HG02759 (cell line): ENCODE data around the gene RHBDD1.
"Not testable (repeated sequence)": the region's sequence is repeated elsewhere in the genome, so short reads cannot be mapped to it uniquely, and the experiment has no call there.

Experiments used
- ATAC-seq: cut with Tn5 transposase; IDR thresholded peaks from one replicate; pipeline ENCODE4 v1.9.1; 2021; ENCODE audit warnings: mild to moderate bottlenecking, moderate library complexity; ENCODE audit not compliant: unreplicated experiment

RHBDD1 gene

DNA sequence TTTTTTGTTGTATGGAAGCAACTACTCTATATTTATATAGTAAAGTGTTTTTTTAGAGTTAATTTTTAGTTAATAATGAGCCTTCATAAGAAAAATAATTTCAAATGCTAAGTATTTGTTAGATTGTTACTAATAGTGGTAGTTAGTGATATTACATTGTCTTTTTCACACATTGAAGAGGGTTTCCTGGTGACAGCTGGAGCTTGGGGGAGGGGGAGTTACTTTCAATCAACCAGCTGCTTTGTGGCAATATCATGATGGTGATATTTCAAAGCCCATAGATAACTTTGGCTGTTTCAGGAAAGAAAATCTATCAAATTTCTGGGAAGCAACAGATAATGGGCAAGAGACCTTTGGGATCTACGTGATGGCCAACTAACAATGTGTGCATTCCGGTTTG is 4.1 kb downstream of the RHBDD1 start:
- no peak for ATAC-seq

GRCh38 chr2:226843001-226843400 is 7.1 kb downstream of the RHBDD1 start:
- not testable (repeated sequence) for ATAC-seq

- ATAC-seq: no peak
These were observed 9.7 kb downstream of the RHBDD1 start for GRCh38 chr2:226845386-226846116.

DNA sequence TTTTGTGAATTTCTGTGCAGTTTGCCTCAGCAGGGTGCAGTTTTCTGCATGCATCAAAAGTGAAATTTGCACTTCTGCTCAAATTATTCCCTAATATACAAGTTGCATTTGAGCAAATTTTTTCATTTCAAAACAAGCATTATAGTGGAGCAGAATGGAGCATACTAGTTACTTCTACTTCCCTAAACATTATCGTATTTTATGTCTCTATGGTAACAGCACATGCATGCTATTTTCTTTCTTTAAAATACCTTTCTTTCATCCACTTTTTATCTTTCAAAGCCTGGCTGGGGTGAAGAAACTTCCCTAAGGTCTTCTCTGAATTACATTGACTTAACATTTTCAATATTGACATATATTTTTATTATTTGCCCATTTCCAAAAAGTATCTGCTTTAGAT is 11.2 kb downstream of the RHBDD1 start:
- ATAC-seq: no peak

DNA sequence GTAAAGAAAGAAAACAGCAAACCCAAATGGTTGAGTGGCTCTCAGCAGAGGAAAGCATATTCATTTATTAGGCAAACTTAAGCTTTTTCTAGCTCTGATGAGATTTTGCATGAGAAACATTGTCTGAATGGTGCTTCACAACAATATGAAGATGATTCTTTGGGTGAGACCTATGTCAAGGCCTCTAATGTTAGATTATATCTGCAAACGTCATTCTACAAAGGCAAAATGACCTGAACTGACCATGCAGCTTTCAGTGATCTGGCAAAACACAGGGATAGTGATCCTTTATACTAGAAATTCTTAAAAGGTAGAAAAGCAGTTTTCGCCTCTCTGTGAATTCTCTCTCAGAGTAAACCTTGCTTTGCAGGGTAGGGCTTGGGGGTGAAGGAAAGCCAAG is 11.7 kb downstream of the RHBDD1 start:
- ATAC-seq: no peak

GRCh38 chr2:226849349-226849748 is 13.5 kb downstream of the RHBDD1 start:
- no peak for ATAC-seq

DNA sequence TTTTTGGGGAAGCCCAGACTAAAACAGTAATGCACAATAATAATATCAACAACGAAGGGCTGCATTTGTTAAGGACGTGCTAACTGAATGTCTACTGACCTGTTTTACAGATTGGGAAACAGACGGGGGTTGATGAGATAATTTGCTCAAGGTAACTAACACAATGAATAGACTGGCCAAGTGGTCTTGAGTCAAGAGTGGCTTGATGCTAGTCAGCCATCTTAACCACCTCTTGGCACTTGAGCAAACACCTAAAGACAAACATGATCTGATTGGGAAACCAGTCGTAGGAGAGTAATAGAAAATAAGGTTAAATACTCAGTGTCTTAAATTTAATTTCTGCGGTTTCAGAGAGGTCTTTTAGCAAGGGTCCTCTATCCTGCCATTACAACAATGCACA is 14.2 kb downstream of the RHBDD1 start:
- no peak for ATAC-seq

- no peak for ATAC-seq
These were observed 19.9 kb downstream of the RHBDD1 start for GRCh38 chr2:226855787-226856186.

DNA sequence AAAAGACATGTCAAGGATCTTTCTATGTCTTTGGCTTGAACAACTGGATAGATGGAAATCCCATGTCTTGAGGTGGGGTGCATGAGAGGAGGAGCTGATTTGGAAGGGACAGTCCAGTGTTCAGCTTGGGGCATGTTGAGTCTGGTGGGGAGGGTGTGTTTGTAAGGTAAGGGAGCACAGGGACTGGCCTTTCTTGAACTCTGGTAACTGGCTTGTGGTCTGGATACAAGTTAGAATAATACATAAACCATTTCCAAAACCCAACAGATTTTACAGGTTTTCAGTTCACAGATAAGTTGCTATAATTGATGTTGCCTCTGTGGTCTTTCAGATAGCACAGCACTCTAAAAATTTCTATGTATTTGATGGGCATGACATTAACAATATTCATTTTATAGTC is 24.2 kb downstream of the RHBDD1 start:
- ATAC-seq: no peak

DNA sequence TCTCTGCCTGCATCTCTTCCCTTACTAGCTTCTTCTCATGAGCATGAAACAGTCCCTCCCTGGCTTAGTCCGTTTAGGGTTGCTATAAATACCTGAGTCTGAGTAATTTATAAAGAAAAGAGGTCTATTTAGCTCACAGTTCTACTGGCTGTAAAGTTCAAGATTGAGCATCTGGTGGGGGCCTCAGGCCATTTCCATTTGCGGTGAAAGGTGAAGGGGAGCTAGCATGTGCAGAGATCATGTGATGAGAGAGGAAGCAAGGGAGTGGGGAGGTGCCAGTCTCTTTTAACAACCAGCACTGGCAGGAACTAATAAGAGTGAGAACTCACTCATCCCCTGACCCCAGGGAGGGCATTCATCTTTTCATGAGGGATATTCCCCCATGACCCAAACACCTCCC is 26.8 kb downstream of the RHBDD1 start:
- ATAC-seq: peak; percentile 85

GRCh38 chr2:226865273-226865672 is 29.4 kb downstream of the RHBDD1 start:
- no peak for ATAC-seq

DNA sequence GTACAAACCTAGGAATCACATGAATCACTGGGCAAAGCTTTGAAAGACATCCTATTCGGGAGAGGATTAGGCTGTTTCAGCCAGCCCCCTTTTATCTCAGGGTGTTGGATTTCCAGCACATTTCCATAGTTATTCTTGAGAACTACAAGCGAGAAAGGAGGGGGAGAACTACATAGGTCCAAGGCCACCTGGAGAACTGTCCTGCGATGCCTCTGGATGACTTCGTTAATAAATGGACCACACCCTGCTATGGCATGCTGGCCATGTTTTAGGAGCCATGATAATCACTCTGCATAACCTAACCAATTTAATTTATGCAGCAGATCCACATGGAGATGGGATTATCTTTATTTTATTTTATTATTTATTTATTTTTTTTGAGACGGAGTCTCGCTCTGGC is 29.9 kb downstream of the RHBDD1 start:
- ATAC-seq: no peak

- no peak for ATAC-seq
These were observed 32.7 kb downstream of the RHBDD1 start for GRCh38 chr2:226868331-226869162.

GRCh38 chr2:226869371-226869770 is 33.5 kb downstream of the RHBDD1 start:
- no peak for ATAC-seq

GRCh38 chr2:226873051-226873620 is 37.3 kb downstream of the RHBDD1 start:
- ATAC-seq: peak; percentile 50

DNA sequence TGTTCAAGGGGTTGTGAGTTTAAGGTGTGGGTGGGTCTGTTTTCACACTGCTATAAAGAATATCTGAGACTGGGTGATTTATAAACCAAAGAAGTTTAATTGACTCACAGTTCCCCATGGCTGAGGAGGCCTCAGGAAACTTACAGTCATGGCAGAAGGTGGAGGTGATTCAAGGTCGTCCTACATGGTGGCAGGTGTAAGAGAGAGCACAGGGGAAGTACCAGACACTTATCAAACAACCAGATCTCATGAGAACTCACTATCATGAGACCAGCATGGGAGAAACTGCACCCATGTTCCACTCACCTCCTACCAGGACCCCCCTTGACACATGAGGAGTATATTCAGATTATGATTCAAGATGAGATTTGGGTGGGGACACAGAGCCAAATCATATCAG is 38.0 kb downstream of the RHBDD1 start:
- no peak for ATAC-seq

GRCh38 chr2:226874749-226875148 is 38.9 kb downstream of the RHBDD1 start:
- no peak for ATAC-seq

DNA sequence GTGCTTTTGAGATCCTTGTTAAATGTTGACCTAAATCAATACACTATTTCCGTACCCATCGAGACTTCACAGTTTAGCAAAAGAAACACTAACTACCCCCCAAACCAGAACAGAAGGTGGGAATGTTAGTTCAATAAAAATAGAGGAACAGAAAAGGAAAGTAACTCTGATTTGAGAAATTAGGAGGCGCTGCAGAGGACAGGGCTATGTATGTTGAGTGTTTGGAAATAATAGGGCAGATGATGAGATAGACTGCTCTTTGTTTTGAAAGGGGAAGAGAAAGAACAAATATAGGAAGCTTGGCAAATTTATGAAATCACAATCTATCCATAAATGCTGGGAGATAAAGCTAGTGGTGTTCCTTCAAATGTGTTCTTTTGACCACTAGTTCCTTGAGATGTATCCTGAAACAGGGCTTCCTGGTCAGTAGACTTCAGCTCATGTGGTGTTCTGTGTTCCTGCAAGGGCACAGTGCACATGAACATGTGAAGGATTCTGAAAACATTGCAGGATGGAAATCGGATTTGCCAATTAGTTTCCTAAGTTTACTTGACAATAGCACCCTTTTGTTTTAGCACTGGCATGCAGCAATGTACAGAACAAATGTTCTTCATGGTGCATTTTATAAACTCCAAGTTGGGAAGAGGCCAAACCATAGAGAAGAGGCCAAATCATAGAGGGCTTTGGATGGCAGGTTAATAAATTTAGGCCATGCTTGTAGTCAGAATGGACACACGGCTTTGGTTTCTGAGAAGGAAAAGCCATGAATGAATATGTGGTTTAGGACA is 39.8 kb downstream of the RHBDD1 start:
- ATAC-seq: peak; percentile 68

DNA sequence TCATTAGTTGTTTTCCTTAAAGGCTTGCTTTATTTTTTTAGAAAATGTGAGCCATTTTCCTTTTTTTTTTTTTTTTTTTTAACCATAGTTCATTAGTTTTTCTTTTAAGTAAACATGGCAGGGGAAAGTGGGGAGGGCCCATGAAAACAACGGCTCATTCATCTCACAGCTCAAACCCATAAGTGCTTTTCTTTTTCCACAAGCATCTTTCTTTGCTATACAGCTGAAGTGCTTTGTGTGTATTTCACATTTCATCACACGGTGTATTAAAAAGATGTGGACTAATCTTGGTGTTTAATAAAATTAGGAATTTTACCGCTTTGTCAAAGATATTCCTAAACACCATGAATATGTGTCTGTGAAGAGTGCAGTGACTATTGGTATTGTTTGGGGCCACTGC is 41.6 kb downstream of the RHBDD1 start:
- ATAC-seq: no peak

DNA sequence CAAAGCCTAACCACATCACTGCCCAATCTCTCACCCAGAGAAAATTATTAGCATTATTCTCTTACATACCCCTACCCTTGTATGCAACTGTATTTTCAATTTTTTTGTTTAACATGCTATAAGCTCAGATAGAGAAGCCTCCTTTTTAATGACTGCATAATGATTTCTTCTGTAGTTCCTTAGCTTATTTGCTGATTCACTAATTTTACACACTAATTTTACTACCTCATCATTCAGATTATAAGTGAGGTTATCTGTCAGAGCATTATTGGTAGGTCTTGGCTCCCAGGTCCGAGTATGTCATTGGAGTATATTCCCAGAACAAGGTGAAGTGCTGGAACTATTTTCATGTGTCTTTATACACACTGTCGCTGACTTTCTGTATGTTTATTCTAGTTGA is 45.4 kb downstream of the RHBDD1 start:
- no peak for ATAC-seq

- ATAC-seq: no peak
These were observed 46.8 kb downstream of the RHBDD1 start for GRCh38 chr2:226882606-226883005.
